WTC11 (cell line): ENCODE data around the gene PKHD1. TPM values are rescaled to one million over a fixed set of nuclear protein-coding genes. Genes with fewer than 3 reads are reported as not detected.

ENCODE experiments used
- ATAC-seq: fragments of 200-7000 bp; cut with Tn5 transposase; 2 replicates; pipeline ENCODE4 v1.10.0; 2021; ENCODE audit warnings: mild to moderate bottlenecking, moderate library complexity
- CTCF ChIA-PET: fragments of 300-600 bp; sonication (Branson Sonifier 250); formaldehyde crosslinking; loops from one replicate; lab custom pipeline; 2021; ENCODE audit warnings: antibody characterized with exemption; lab: Charles Lee
- POLR2A ChIA-PET: fragments of 350-600 bp; sonication (Branson Sonifier 250); formaldehyde crosslinking; loops from one replicate; lab custom pipeline; 2021; ENCODE audit warnings: antibody characterized with exemption; lab: Charles Lee
- DNase-seq: peaks from one replicate; pipeline ENCODE4 v3.0.0; 2021; ENCODE audit warnings: low spot score
- H3K27ac Mint-ChIP-seq: 2 replicates; pipeline ENCODE4 v1.8.0; 2021; ENCODE audit warnings: mixed read lengths
- H3K27me3 Mint-ChIP-seq: 2 replicates; pipeline ENCODE4 v1.8.0; 2021; ENCODE audit warnings: low read depth, mild to moderate bottlenecking, moderate library complexity, mixed read lengths
- H3K36me3 Mint-ChIP-seq: 2 replicates; pipeline ENCODE4 v1.8.0; 2021; ENCODE audit warnings: mixed read lengths
- H3K4me1 Mint-ChIP-seq: 2 replicates; pipeline ENCODE4 v1.8.0; 2022; ENCODE audit warnings: mixed read lengths
- H3K4me3 Mint-ChIP-seq: 2 replicates; pipeline ENCODE4 v1.8.0; 2021; ENCODE audit warnings: mild to moderate bottlenecking, moderate library complexity, mixed read lengths
- H3K9me3 Mint-ChIP-seq: 2 replicates; pipeline ENCODE4 v1.8.0; 2021; ENCODE audit warnings: mixed read lengths
- ATF2 ChIP-seq: sonication (generic); formaldehyde crosslinking; IDR thresholded peaks from 2 replicates; pipeline ENCODE4 v1.8.1; 2022; ENCODE audit warnings: low read depth, missing genetic modification reagents, borderline replicate concordance
- CREB1 ChIP-seq: sonication (generic); formaldehyde crosslinking; IDR thresholded peaks from 2 replicates; pipeline ENCODE4 v1.8.0; 2023; ENCODE audit warnings: mild to moderate bottlenecking, missing genetic modification reagents
- CTCF ChIP-seq: fragments of 200-600 bp; IDR thresholded peaks from 2 replicates; pipeline ENCODE4 v1.8.0; 2022; ENCODE audit warnings: antibody characterized with exemption
- ERG ChIP-seq: fragments of 250-450 bp; sonication (Bioruptor Pico); IDR thresholded peaks from 2 replicates; pipeline ENCODE4 v1.8.0; 2021; ENCODE audit warnings: mild to moderate bottlenecking
- FOXP4 ChIP-seq: sonication (generic); formaldehyde crosslinking; IDR thresholded peaks from 2 replicates; pipeline ENCODE4 v1.8.0; 2022; ENCODE audit warnings: mild to moderate bottlenecking, missing genetic modification reagents
- GRHL2 ChIP-seq: fragments of 250-450 bp; sonication (Bioruptor Pico); IDR thresholded peaks from 2 replicates; pipeline ENCODE4 v1.8.0; 2022; ENCODE audit warnings: mild to moderate bottlenecking, moderate library complexity; ENCODE audit not compliant: insufficient replicate concordance, severe bottlenecking
- IRF1 ChIP-seq: sonication (generic); formaldehyde crosslinking; IDR thresholded peaks from 2 replicates; pipeline ENCODE4 v1.8.0; 2023; ENCODE audit warnings: missing genetic modification reagents
- MAX ChIP-seq: sonication (generic); formaldehyde crosslinking; IDR thresholded peaks from 2 replicates; pipeline ENCODE4 v1.8.0; 2022; ENCODE audit warnings: mild to moderate bottlenecking, missing genetic modification reagents
- MLX ChIP-seq: sonication (generic); formaldehyde crosslinking; IDR thresholded peaks from 2 replicates; pipeline ENCODE4 v1.8.1; 2023; ENCODE audit warnings: mild to moderate bottlenecking, missing genetic modification reagents, moderate library complexity
- NFE2L1 ChIP-seq: sonication (generic); formaldehyde crosslinking; IDR thresholded peaks from 2 replicates; pipeline ENCODE4 v1.8.1; 2023; ENCODE audit warnings: missing genetic modification reagents
- NR1H2 ChIP-seq: sonication (generic); formaldehyde crosslinking; IDR thresholded peaks from 2 replicates; pipeline ENCODE4 v1.9.0; 2021; ENCODE audit warnings: mild to moderate bottlenecking, moderate library complexity, missing genetic modification reagents
- NR3C1 ChIP-seq: sonication (generic); formaldehyde crosslinking; conservative IDR thresholded peaks from 2 replicates; pipeline ENCODE4 v1.8.1; 2023; ENCODE audit warnings: low read depth, mild to moderate bottlenecking, missing genetic modification reagents
- PREB ChIP-seq: sonication (generic); formaldehyde crosslinking; IDR thresholded peaks from 2 replicates; pipeline ENCODE4 v1.8.1; 2022; ENCODE audit warnings: mild to moderate bottlenecking, missing genetic modification reagents, moderate library complexity, borderline replicate concordance
- ZNF219 ChIP-seq: sonication (generic); formaldehyde crosslinking; IDR thresholded peaks from 2 replicates; pipeline ENCODE4 v1.8.0; 2023; ENCODE audit warnings: missing genetic modification reagents, mild to moderate bottlenecking, borderline replicate concordance
- ZNF263 ChIP-seq: sonication (generic); formaldehyde crosslinking; IDR thresholded peaks from 2 replicates; pipeline ENCODE4 v1.8.1; 2022; ENCODE audit warnings: low read depth, mild to moderate bottlenecking, moderate library complexity, missing genetic modification reagents
- total RNA-seq: library from RNA; stranded (reverse); gene quantifications from 3 replicates; pipeline ENCODE4 v1.2.3, GENCODE V29; 2021

Gene PKHD1
- total RNA-seq, 1 experiment from 2014 or later: 0.15 TPM

GRCh38 chr6:51574040-51574439 is 513.4 kb downstream of the PKHD1 start:
- TF ChIP-seq ZNF263: no peak
- no peak for TF ChIP-seq PREB (CRISPR knock-in tag)
- TF ChIP-seq MLX (CRISPR knock-in tag): no peak
- no peak for TF ChIP-seq FOXP4 (CRISPR knock-in tag)
- TF ChIP-seq ZNF219 (CRISPR knock-in tag): no peak
- TF ChIP-seq ATF2: no peak
- no peak for TF ChIP-seq ERG (CRISPR knock-in tag)
- no peak for TF ChIP-seq MAX
- no peak for TF ChIP-seq NR3C1 (CRISPR knock-in tag)
- no peak for TF ChIP-seq IRF1 (CRISPR knock-in tag)
- TF ChIP-seq CREB1 (CRISPR knock-in tag): no peak
- no peak for TF ChIP-seq CTCF
- no peak for TF ChIP-seq GRHL2 (CRISPR knock-in tag)
- TF ChIP-seq NFE2L1 (CRISPR knock-in tag): no peak
- no peak for DNase-seq
- ATAC-seq: no peak
- peaks cover 10% of the 10 kb centered on the region for H3K4me1 Mint-ChIP-seq
- peaks cover 16% of the 10 kb centered on the region for H3K9me3 Mint-ChIP-seq
- ChIA-PET POLR2A (no interaction called here), CTCF (no interaction called here)
- no peak overlapping the region for H3K4me3 Mint-ChIP-seq
- no peak overlapping the region for H3K27ac Mint-ChIP-seq
- no peaks in the 10 kb centered on the region for H3K27me3 Mint-ChIP-seq
- 0 out of 2 replicates have a peak, but pooled peaks cover 3% of the 10 kb centered on the region for H3K36me3 Mint-ChIP-seq

- no peak for TF ChIP-seq NR1H2 (CRISPR knock-in tag)
- H3K4me1 Mint-ChIP-seq: peaks cover 10% of the 10 kb centered on the region
- 0 out of 2 replicates have a peak, but pooled peaks cover under 1% of the 10 kb centered on the region for H3K36me3 Mint-ChIP-seq
- ATAC-seq (no peak), DNase-seq (no peak)
- H3K27ac Mint-ChIP-seq: no peak overlapping the region
- POLR2A ChIA-PET: no interaction called here
- H3K4me3 Mint-ChIP-seq: no peak overlapping the region
- peaks cover 9% of the 10 kb centered on the region for H3K9me3 Mint-ChIP-seq
- no peaks in the 10 kb centered on the region for H3K27me3 Mint-ChIP-seq
- CTCF ChIA-PET: no interaction called here
Observed at GRCh38 chr6:51571168-51571567, 516.2 kb downstream of the PKHD1 start.
